Natural killer cell (primary cell): ENCODE measurements around the gene DLL4. TPM values are rescaled to one million over a fixed set of nuclear protein-coding genes. Genes with fewer than 3 reads are reported as not detected.

Experiments used
- ATAC-seq, 3 donors: fragments of 150-1000 bp in 2 of 3; fragments of 200-7000 bp in 1 of 3; cut with Tn5 transposase; 1 replicate in 1 of 3; 2 replicates in 2 of 3; pipeline ENCODE4 v1.10.0; 2021; ENCODE audit warnings: mild to moderate bottlenecking in 2 of 3, moderate library complexity in 2 of 3
- DNase-seq, 2 donors: peaks; one replicate each; pipeline versions ENCODE4 v3.0.0 to v3.0.0-alpha.2; 2013 to 2021; ENCODE audit warnings: mixed read lengths in 1 of 2
- H3K27ac ChIP-seq: one replicate; pipeline ENCODE4 v1.5.1; 2013; ENCODE audit warnings: mild to moderate bottlenecking, low read length
- H3K27me3 ChIP-seq: one replicate; pipeline ENCODE4 v1.6.1; 2013; ENCODE audit warnings: low read length; ENCODE audit not compliant: control insufficient read depth, insufficient read depth
- H3K36me3 ChIP-seq: one replicate; pipeline ENCODE4 v1.6.1; 2013; ENCODE audit warnings: low read length; ENCODE audit not compliant: control insufficient read depth, insufficient read depth
- H3K4me1 ChIP-seq: one replicate; pipeline ENCODE4 v1.6.1; 2013; ENCODE audit warnings: low read length; ENCODE audit not compliant: control insufficient read depth, insufficient read depth
- H3K4me3 ChIP-seq: one replicate; pipeline ENCODE4 v1.5.1; 2013; ENCODE audit warnings: low read length
- H3K9me3 ChIP-seq: one replicate; pipeline ENCODE4 v1.6.1; 2013; ENCODE audit warnings: low read length; ENCODE audit not compliant: control insufficient read depth, insufficient read depth
- H3K27ac Mint-ChIP-seq, 2 donors: one replicate each; pipeline ENCODE4 v1.8.0; 2022; ENCODE audit warnings: mild to moderate bottlenecking in 2 of 2, mixed read lengths in 2 of 2, moderate library complexity in 1 of 2
- H3K27me3 Mint-ChIP-seq, 2 donors: one replicate each; pipeline ENCODE4 v1.8.0; 2022; ENCODE audit warnings: low read depth in 2 of 2, mixed read lengths in 2 of 2
- H3K36me3 Mint-ChIP-seq: one replicate; pipeline ENCODE4 v1.8.0; 2022; ENCODE audit warnings: mixed read lengths
- H3K4me1 Mint-ChIP-seq, 2 donors: one replicate each; pipeline ENCODE4 v1.8.0; 2022; ENCODE audit warnings: mixed read lengths in 2 of 2
- H3K4me3 Mint-ChIP-seq: one replicate; pipeline ENCODE4 v1.8.0; 2022; ENCODE audit warnings: mild to moderate bottlenecking, moderate library complexity, mixed read lengths
- H3K9me3 Mint-ChIP-seq, 2 donors: one replicate each; pipeline ENCODE4 v1.8.0; 2022; ENCODE audit warnings: mixed read lengths in 2 of 2
- CTCF ChIP-seq: fragments of 200-600 bp; IDR thresholded peaks from one replicate; pipeline ENCODE4 v1.8.0; 2022; ENCODE audit warnings: antibody characterized with exemption
- WGBS: methylation state at CpG from one replicate; pipeline ENCODE4 v1.1.7; 2013; ENCODE audit warnings: missing lambda C conversion rate; ENCODE audit not compliant: insufficient coverage; 5-methylcytosine and 5-hydroxymethylcytosine counted together
- intact Hi-C: fragments of 100-400 bp; cut with micrococcal nuclease; formaldehyde crosslinking; loops from one replicate; pipeline ENCODE4 v1.14.2; 2022
- total RNA-seq, 4 donors: library from RNA; stranded (reverse); fragments of 120-200 nt in 1 of 4; gene quantifications; one replicate each; pipeline versions ENCODE4 v1.2.3 to v1.2.4, GENCODE V29; 2013 to 2022

The DLL4 gene
- total RNA-seq, 3 donors from 2014 or later (not counting 1 experiment from before 2014, with no cell fraction given), result 0.10 to 0.16 TPM; not detected in 1

DNA sequence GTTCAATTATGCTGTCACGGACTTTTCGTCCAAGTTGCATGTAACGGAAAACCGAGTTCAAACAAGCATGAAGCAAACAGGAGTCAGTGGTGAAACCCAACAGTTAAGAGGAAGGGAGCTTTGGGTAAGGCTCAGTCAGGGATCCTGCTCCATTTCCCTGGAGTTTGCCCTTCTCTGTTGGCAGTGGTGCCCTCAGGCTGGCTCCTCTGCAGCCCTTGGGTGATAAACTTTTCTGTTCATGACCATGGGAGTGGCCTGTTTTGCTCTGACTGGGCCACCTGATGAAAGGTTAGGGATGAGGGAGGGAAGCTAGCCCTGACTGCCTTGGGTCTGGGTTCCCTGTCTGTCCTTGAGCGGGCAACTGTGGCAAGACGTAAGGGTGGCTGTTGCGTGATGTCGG is 40.2 kb downstream of the DLL4 start:
- H3K4me1 Mint-ChIP-seq, result no peaks in the 10 kb centered on the region
- no peak overlapping the region for H3K27ac ChIP-seq
- H3K27me3 Mint-ChIP-seq, result peaks cover 0 to 3% of the 10 kb centered on the region in 2 donors
- no peak for ATAC-seq
- H3K27me3 ChIP-seq, result no peaks in the 10 kb centered on the region
- H3K36me3 ChIP-seq, result no peaks in the 10 kb centered on the region
- H3K9me3 ChIP-seq, result no peaks in the 10 kb centered on the region
- H3K4me3 ChIP-seq, result no peak overlapping the region
- no peak overlapping the region for H3K27ac Mint-ChIP-seq
- H3K4me1 ChIP-seq, result no peaks in the 10 kb centered on the region
- no peak overlapping the region for H3K4me3 Mint-ChIP-seq
- DNase-seq, result no peak
- H3K9me3 Mint-ChIP-seq, result no peaks in the 10 kb centered on the region
- WGBS, result 90% methylated on average over 7 of the region's 8 CpGs
- intact Hi-C loops, result no loop called here
- H3K36me3 Mint-ChIP-seq, result no peaks in the 10 kb centered on the region
- no peak for TF ChIP-seq CTCF

GRCh38 chr15:40974879-40975278 is 45.7 kb downstream of the DLL4 start:
- Histone ChIP-seq H3K4me3 (no peak overlapping the region), H3K36me3 (peaks cover 30% of the 10 kb centered on the region), H3K27ac (no peak overlapping the region), H3K9me3 (no peaks in the 10 kb centered on the region), H3K4me1 (no peaks in the 10 kb centered on the region), H3K27me3 (no peaks in the 10 kb centered on the region)
- H3K36me3 Mint-ChIP-seq, result no peaks in the 10 kb centered on the region
- WGBS, result 93% methylated on average over 4 of the region's 4 CpGs
- intact Hi-C loops, result no loop called here
- no peak for DNase-seq
- H3K27me3 Mint-ChIP-seq, result no peaks in the 10 kb centered on the region
- no peak for TF ChIP-seq CTCF
- no peak overlapping the region for H3K4me3 Mint-ChIP-seq
- H3K4me1 Mint-ChIP-seq, result no peaks in the 10 kb centered on the region
- no peaks in the 10 kb centered on the region for H3K9me3 Mint-ChIP-seq
- H3K27ac Mint-ChIP-seq, result no peak overlapping the region
- no peak for ATAC-seq

DNA sequence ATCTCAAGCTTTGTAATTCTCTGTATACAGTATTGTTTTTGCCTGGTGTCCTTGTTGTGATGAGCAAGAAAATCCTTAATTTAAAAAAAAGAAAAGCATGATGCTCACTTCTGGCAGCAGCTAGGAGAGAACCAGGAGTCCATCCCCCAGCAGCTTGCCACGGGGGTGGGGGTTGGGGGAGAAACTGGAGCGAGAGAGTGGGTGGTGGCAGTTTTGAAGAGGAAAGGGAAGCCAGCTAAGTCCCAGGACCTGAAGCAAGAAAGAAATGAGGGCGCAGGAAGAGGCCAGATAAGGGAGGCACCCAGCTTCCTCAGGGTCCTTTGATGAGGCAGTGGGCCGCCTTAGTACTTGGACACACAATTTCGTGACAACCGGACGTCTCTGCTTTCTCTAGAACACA is 47.7 kb downstream of the DLL4 start:
- Mint-ChIP-seq H3K9me3 (no peaks in the 10 kb centered on the region), H3K4me1 (no peaks in the 10 kb centered on the region), H3K27me3 (no peaks in the 10 kb centered on the region), H3K27ac (no peak overlapping the region), H3K36me3 (peaks cover 8% of the 10 kb centered on the region), H3K4me3 (no peak overlapping the region)
- Histone ChIP-seq H3K27me3 (no peaks in the 10 kb centered on the region), H3K4me3 (no peak overlapping the region), H3K9me3 (no peaks in the 10 kb centered on the region), H3K4me1 (no peaks in the 10 kb centered on the region), H3K36me3 (peaks cover 49% of the 10 kb centered on the region), H3K27ac (no peak overlapping the region)
- 81% methylated on average over 7 of the region's 7 CpGs for WGBS
- TF ChIP-seq CTCF, result no peak
- no peak for DNase-seq
- intact Hi-C loops, result no loop called here
- no peak for ATAC-seq

- no peak overlapping the region for H3K27ac Mint-ChIP-seq
- H3K4me1 Mint-ChIP-seq, result no peaks in the 10 kb centered on the region
- H3K36me3 Mint-ChIP-seq, result peaks cover 8% of the 10 kb centered on the region
- no peak for TF ChIP-seq CTCF
- DNase-seq (no peak), ATAC-seq (no peak)
- WGBS, result 96% methylated on average over 2 of the region's 2 CpGs
- no peak overlapping the region for H3K4me3 Mint-ChIP-seq
- intact Hi-C loops, result no loop called here
- no peaks in the 10 kb centered on the region for H3K4me1 ChIP-seq
- no peaks in the 10 kb centered on the region for H3K9me3 ChIP-seq
- H3K4me3 ChIP-seq, result no peak overlapping the region
- peaks cover 62% of the 10 kb centered on the region for H3K36me3 ChIP-seq
- no peak overlapping the region for H3K27ac ChIP-seq
- H3K27me3 ChIP-seq, result no peaks in the 10 kb centered on the region
- H3K27me3 Mint-ChIP-seq, result no peaks in the 10 kb centered on the region
- no peaks in the 10 kb centered on the region for H3K9me3 Mint-ChIP-seq
Measured at GRCh38 chr15:40978141-40978540, 49.0 kb downstream of the DLL4 start.
